Astrocyte (in vitro differentiated cells and primary cell): Measurements from ENCODE around the gene DCBLD2. TPM values are rescaled to one million over a fixed set of nuclear protein-coding genes. Genes with fewer than 3 reads are reported as not detected.

Experiments used
- DNase-seq: peaks from one replicate; pipeline ENCODE4 v3.0.0-alpha.2; 2010; ENCODE audit warnings: low read depth
- FAIRE-seq: peaks from 2 replicates; lab custom pipeline; 2011; peaks lifted over from hg19 to GRCh38; lab: Jason Lieb, UNC
- H2AFZ ChIP-seq: 2 replicates; pipeline ENCODE4 v1.6.0; 2012; ENCODE audit warnings: low read depth, low read length, inconsistent platforms
- H3K27ac ChIP-seq: 2 replicates; pipeline ENCODE4 v1.5.1; 2011; ENCODE audit warnings: low read depth, low read length, inconsistent platforms
- H3K27me3 ChIP-seq: 2 replicates; pipeline ENCODE4 v1.6.0; 2011; ENCODE audit warnings: low read length, inconsistent platforms; ENCODE audit not compliant: insufficient read depth
- H3K36me3 ChIP-seq: 2 replicates; pipeline ENCODE4 v1.5.1; 2011; ENCODE audit warnings: low read length, inconsistent platforms; ENCODE audit not compliant: insufficient read depth
- H3K4me1 ChIP-seq: 2 replicates; pipeline ENCODE4 v1.5.1; 2011; ENCODE audit warnings: low read length, inconsistent platforms; ENCODE audit not compliant: insufficient read depth
- H3K4me2 ChIP-seq: 2 replicates; pipeline ENCODE4 v1.6.0; 2012; ENCODE audit warnings: low read length, inconsistent platforms
- H3K4me3 ChIP-seq: 2 replicates; pipeline ENCODE4 v1.5.1; 2011; ENCODE audit warnings: low read depth, mild to moderate bottlenecking, low read length, inconsistent platforms; ENCODE audit not compliant: insufficient read depth
- H3K79me2 ChIP-seq: 2 replicates; pipeline ENCODE4 v1.6.0; 2012; ENCODE audit warnings: mild to moderate bottlenecking, low read length, inconsistent platforms; ENCODE audit not compliant: insufficient read depth
- H3K9ac ChIP-seq: 2 replicates; pipeline ENCODE4 v1.6.0; 2012; ENCODE audit warnings: mild to moderate bottlenecking, low read length, inconsistent platforms
- H3K9me3 ChIP-seq: 2 replicates; pipeline ENCODE4 v1.5.1; 2012; ENCODE audit warnings: low read depth, mild to moderate bottlenecking, low read length, inconsistent platforms; ENCODE audit not compliant: insufficient read depth
- H4K20me1 ChIP-seq: 2 replicates; pipeline ENCODE4 v1.6.0; 2012; ENCODE audit warnings: low read length, inconsistent platforms; ENCODE audit not compliant: insufficient read depth
- H3K27ac Mint-ChIP-seq: one replicate; pipeline ENCODE4 v1.8.0; 2021; ENCODE audit warnings: mild to moderate bottlenecking, mixed read lengths; ENCODE audit not compliant: unreplicated experiment
- H3K27me3 Mint-ChIP-seq: one replicate; pipeline ENCODE4 v1.8.0; 2021; ENCODE audit warnings: low read depth, mixed read lengths; ENCODE audit not compliant: unreplicated experiment
- H3K36me3 Mint-ChIP-seq: one replicate; pipeline ENCODE4 v1.8.0; 2021; ENCODE audit warnings: low read depth, mixed read lengths; ENCODE audit not compliant: unreplicated experiment
- H3K4me1 Mint-ChIP-seq: one replicate; pipeline ENCODE4 v1.8.0; 2021; ENCODE audit warnings: low read depth, mixed read lengths; ENCODE audit not compliant: unreplicated experiment
- H3K4me3 Mint-ChIP-seq: one replicate; pipeline ENCODE4 v1.8.0; 2021; ENCODE audit warnings: mild to moderate bottlenecking, moderate library complexity, mixed read lengths; ENCODE audit not compliant: unreplicated experiment
- H3K9me3 Mint-ChIP-seq: one replicate; pipeline ENCODE4 v1.8.0; 2021; ENCODE audit warnings: mild to moderate bottlenecking, mixed read lengths; ENCODE audit not compliant: unreplicated experiment
- EZH2 ChIP-seq: IDR thresholded peaks from 2 replicates; pipeline ENCODE4 v1.6.1; 2012; ENCODE audit warnings: mild to moderate bottlenecking, low read length, inconsistent platforms; ENCODE audit not compliant: insufficient read depth
- total RNA-seq: library from RNA; stranded (reverse); gene quantifications from 2 replicates; pipeline ENCODE4 v1.2.1, GENCODE V29; 2021
- TF ChIP-seq, protein P1 (sequence below): IDR thresholded peaks from 2 replicates; pipeline ENCODE4 v1.5.1; 2011; ENCODE audit warnings: low read depth, mild to moderate bottlenecking, inconsistent platforms, low read length, moderate library complexity; ENCODE audit not compliant: insufficient read depth

DCBLD2 gene
- total RNA-seq, 1 donor from 2014 or later = 243 TPM

DNA sequence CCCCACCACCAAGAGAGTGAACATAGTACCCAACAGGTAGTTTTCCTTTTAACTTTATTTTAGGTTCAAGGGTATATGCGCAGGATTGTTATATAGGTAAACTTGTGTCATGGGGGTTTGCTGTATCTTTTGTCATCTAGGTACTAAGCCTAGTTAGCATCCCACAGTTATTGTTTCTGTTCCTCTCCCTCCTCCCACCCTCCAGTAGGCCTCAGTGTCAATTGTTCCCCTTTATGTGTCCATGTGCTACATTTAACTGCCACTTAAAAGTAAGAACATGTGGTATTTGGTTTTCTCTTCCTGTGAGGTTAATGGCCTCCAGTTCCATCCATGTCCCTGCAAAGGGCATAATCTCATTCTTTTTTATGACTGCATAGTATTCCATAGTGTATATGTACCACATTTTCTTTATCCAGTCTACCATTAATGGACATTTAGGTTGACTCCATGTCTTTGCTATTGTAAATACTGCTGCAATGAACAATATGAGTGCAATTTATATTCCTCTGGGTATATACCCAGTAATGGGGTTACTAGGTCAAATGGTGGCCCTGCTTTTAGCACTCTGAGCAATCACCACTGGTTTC lies 72.2 kb downstream of the DCBLD2 start:
- H3K9ac ChIP-seq = no peak overlapping the region
- no peak overlapping the region for H2AFZ ChIP-seq
- H3K4me1 Mint-ChIP-seq = peaks cover 18% of the 10 kb centered on the region
- H3K4me3 Mint-ChIP-seq = no peak overlapping the region
- H3K4me1 ChIP-seq = peaks cover 5% of the 10 kb centered on the region
- FAIRE-seq = no peak
- peaks cover 73% of the 10 kb centered on the region for H4K20me1 ChIP-seq
- no peak for DNase-seq
- H3K36me3 Mint-ChIP-seq = peaks cover 25% of the 10 kb centered on the region
- no peak overlapping the region for H3K4me2 ChIP-seq
- TF ChIP-seq, protein P1, sequence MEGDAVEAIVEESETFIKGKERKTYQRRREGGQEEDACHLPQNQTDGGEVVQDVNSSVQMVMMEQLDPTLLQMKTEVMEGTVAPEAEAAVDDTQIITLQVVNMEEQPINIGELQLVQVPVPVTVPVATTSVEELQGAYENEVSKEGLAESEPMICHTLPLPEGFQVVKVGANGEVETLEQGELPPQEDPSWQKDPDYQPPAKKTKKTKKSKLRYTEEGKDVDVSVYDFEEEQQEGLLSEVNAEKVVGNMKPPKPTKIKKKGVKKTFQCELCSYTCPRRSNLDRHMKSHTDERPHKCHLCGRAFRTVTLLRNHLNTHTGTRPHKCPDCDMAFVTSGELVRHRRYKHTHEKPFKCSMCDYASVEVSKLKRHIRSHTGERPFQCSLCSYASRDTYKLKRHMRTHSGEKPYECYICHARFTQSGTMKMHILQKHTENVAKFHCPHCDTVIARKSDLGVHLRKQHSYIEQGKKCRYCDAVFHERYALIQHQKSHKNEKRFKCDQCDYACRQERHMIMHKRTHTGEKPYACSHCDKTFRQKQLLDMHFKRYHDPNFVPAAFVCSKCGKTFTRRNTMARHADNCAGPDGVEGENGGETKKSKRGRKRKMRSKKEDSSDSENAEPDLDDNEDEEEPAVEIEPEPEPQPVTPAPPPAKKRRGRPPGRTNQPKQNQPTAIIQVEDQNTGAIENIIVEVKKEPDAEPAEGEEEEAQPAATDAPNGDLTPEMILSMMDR = no peak
- no peak for TF ChIP-seq EZH2
- peaks cover 14% of the 10 kb centered on the region for H3K9me3 Mint-ChIP-seq
- H3K36me3 ChIP-seq = peaks cover 34% of the 10 kb centered on the region
- H3K27me3 Mint-ChIP-seq = no peaks in the 10 kb centered on the region
- no peak overlapping the region for H3K4me3 ChIP-seq
- no peaks in the 10 kb centered on the region for H3K9me3 ChIP-seq
- no peaks in the 10 kb centered on the region for H3K27me3 ChIP-seq
- H3K79me2 ChIP-seq = peaks cover 86% of the 10 kb centered on the region
- no peak overlapping the region for H3K27ac ChIP-seq
- no peak overlapping the region for H3K27ac Mint-ChIP-seq

DNA sequence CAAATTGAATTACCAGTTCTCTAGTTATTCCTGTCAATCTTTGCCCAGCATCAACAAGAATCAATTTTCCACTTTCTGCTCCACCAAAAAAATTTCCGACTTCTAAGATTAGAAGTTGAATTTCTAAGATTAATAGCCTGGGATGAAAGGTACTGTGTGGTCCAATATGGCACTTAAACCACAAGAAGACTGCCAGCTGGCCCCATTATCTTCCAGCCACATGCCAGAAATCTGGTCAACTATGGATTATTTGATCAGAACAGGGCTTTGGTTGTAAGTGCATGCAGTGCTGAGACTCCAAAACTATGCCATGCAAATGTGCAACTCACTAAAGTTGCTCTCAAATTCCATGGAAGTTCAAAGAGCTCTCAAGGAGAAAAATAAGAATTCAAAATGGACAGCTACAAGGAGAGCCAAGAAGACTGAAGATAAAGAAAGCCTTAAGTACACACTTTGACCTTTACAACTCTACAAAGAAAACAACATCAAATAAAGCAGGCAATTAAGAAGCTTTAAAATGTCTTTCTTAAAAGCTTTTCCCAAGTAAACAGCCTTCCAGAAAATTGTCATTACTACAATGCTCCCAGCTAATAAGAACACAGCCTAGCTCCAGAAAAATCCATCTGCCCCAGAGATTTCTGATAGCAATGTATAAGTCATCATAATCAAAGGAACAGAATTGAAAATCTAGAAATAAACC lies 74.1 kb downstream of the DCBLD2 start:
- TF ChIP-seq, protein P1 = no peak
- no peak for TF ChIP-seq EZH2
- Histone ChIP-seq H3K27me3 (no peaks in the 10 kb centered on the region), H4K20me1 (peaks cover 79% of the 10 kb centered on the region), H3K4me2 (no peak overlapping the region), H3K79me2 (peaks cover 90% of the 10 kb centered on the region), H3K9ac (no peak overlapping the region), H3K9me3 (no peaks in the 10 kb centered on the region), H3K36me3 (peaks cover 26% of the 10 kb centered on the region), H3K4me1 (peaks cover 10% of the 10 kb centered on the region), H3K4me3 (no peak overlapping the region), H2AFZ (no peak overlapping the region), H3K27ac (no peak overlapping the region)
- DNase-seq (peak; percentile 69), FAIRE-seq (no peak)
- Mint-ChIP-seq H3K9me3 (peaks cover 10% of the 10 kb centered on the region), H3K27ac (peak overlapping the region; percentile 30), H3K4me3 (no peak overlapping the region), H3K27me3 (no peaks in the 10 kb centered on the region), H3K36me3 (peaks cover 12% of the 10 kb centered on the region), H3K4me1 (peaks cover 19% of the 10 kb centered on the region)

DNA sequence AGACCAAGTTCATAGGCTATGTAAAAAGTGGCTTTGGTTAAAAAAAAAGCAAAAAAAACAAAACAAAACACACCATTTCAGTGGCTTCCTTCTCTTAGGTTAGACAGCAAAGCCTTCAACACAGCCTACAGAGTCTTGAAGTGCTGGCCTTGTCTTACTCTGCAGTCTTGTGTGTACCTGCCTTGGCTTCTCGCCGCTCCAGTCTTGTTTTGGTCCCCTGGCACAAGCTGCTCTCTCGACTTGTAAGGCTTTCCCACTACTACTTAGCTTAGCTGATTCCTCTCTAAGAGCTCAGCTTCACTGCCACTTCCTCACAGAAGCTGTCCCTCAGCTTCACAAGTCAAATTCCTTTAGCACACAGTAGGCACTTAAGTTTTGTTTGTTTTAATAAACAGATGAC lies 75.4 kb downstream of the DCBLD2 start:
- peaks cover 9% of the 10 kb centered on the region for H3K36me3 Mint-ChIP-seq
- TF ChIP-seq, protein P1 = no peak
- TF ChIP-seq EZH2 = no peak
- Histone ChIP-seq H2AFZ (no peak overlapping the region), H3K9ac (no peak overlapping the region), H3K79me2 (peaks cover 85% of the 10 kb centered on the region), H3K9me3 (no peaks in the 10 kb centered on the region), H3K27me3 (no peaks in the 10 kb centered on the region), H3K4me3 (no peak overlapping the region), H3K36me3 (peaks cover 28% of the 10 kb centered on the region), H3K4me1 (peaks cover 8% of the 10 kb centered on the region), H4K20me1 (peaks cover 68% of the 10 kb centered on the region), H3K4me2 (no peak overlapping the region), H3K27ac (no peak overlapping the region)
- FAIRE-seq = no peak
- peaks cover 2% of the 10 kb centered on the region for H3K9me3 Mint-ChIP-seq
- no peak overlapping the region for H3K27ac Mint-ChIP-seq
- H3K4me1 Mint-ChIP-seq = peaks cover 12% of the 10 kb centered on the region
- no peak for DNase-seq
- H3K4me3 Mint-ChIP-seq = no peak overlapping the region
- H3K27me3 Mint-ChIP-seq = no peaks in the 10 kb centered on the region
